Gastrocnemius medialis (tissue), 4 donors: ENCODE data around the gene ROPN1.

Experiments
- CTCF ChIP-seq, 5 experiments: fragments of 450-650 bp in 3 of 5; fragments of 200-600 bp in 2 of 5; sonication (generic) in 2 of 5; IDR thresholded peaks in 4 of 5; conservative IDR thresholded peaks in 1 of 5; 1 replicate in 4 of 5; 2 replicates in 1 of 5; pipeline ENCODE4 v1.5.1; 2016 to 2019; ENCODE audit warnings: antibody characterized with exemption in 5 of 5, mild to moderate bottlenecking in 3 of 5, moderate library complexity in 3 of 5
- POLR2A ChIP-seq, 2 donors: fragments of 450-650 bp; IDR thresholded peaks; one replicate each; pipeline ENCODE4 v1.6.1; 2017; ENCODE audit warnings: antibody characterized with exemption in 2 of 2, mild to moderate bottlenecking in 2 of 2, moderate library complexity in 2 of 2

DNA sequence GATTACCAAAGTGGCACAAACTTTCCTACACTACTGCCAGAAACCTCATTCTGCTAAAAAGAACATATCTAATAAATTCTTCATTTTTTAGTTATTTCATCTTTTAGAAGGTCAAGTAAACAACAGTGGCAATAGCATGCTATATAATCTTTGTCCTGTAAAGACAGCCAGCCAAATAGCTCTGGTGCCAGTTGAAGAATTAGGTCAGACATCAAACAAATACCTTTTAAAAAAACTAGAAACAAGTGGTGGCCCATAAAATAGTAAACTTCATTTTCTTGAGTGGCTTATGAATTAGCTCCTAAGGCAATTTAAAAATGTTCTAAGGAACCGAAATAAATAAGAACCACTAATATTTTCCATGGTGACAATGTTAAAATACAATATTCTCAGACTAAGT is 50.4 kb downstream of the ROPN1 start:
- TF ChIP-seq CTCF (IDR thresholded peaks at IDR 0.05 in 4 of 5, conservative IDR thresholded peaks at IDR 0.05 in 1 of 5) (no peak), POLR2A (IDR thresholded peaks at IDR 0.05) (no peak)
